ENCODE results near the gene PDGFA. TPM values are rescaled to one million over a fixed set of nuclear protein-coding genes. Genes with fewer than 3 reads are reported as not detected.

PDGFA gene
- total RNA-seq, 4 donors from 2014 or later = 10.8 to 31.7 (median 26.0) TPM

DNA sequence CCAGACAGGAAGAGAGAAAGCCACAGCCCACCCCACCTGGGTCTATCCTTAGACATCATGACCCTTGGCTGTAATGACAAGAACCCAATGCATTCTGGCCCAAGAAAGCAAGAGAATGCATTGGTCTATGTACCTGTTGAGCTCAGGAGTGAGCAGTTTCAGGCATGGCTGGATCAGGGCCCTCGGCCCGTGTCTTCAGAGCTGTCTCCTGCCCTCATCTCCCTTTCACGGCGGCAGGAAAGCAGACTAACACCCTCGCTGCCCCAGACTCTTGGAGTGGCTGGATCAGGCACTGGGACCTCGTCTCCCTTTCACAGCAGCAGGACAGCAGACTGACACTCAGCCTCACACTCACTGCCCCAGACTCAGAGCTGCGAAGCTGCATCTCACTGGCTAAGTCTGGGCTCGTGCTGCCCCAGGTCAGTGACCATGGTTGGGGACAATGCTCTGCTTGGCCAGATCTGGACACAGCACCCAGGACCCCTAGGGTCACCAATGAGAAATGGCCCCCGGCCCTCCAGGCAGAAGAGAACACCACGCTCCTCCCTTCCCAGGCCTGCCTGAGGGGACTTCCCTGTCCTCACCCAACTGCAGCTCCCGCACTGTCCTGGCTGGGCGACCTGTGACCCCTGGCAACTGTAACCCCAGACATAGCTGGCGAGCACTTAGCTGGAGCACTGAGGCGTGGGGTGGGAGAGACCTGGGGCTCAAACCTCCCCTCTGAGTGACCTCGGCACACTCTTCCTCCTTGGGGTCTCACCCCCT is 12.9 kb upstream of the PDGFA start:
- DNase-seq (no peak), ATAC-seq (no peak)
- Histone ChIP-seq H3K27me3 (peaks cover 0 to 6% (median 0%) of the 10 kb centered on the region in 3 donors), H3K4me1 (no peaks in the 10 kb centered on the region), H3K4me3 (no peak overlapping the region), H3K9me3 (no peaks in the 10 kb centered on the region), H3K27ac (no peak overlapping the region), H3K36me3 (no peaks in the 10 kb centered on the region)
- intact Hi-C loops (cut with DNase I; ENCODE audit: low total_unique reads) (no loop called here), in situ Hi-C loops (cut with MboI; ENCODE audit: low sequenced_read_pairs in 4 of 4) (no loop called here)
- no peak for TF ChIP-seq POLR2A (IDR thresholded peaks at IDR 0.05)
- TF ChIP-seq CTCF (IDR thresholded peaks at IDR 0.05 in 4 of 5, conservative IDR thresholded peaks at IDR 0.05 in 1 of 5) = no peak

GRCh38 chr7:531777-532176 is 12.1 kb upstream of the PDGFA start:
- in situ Hi-C loops (cut with MboI; ENCODE audit: low sequenced_read_pairs in 4 of 4) (no loop called here), intact Hi-C loops (cut with DNase I; ENCODE audit: low total_unique reads) (no loop called here)
- no peaks in the 10 kb centered on the region for H3K4me1 ChIP-seq
- ATAC-seq (no peak), DNase-seq (no peak)
- H3K4me3 ChIP-seq = no peak overlapping the region
- H3K36me3 ChIP-seq = no peaks in the 10 kb centered on the region
- H3K9me3 ChIP-seq = no peaks in the 10 kb centered on the region
- no peak for TF ChIP-seq CTCF (IDR thresholded peaks at IDR 0.05 in 4 of 5, conservative IDR thresholded peaks at IDR 0.05 in 1 of 5)
- TF ChIP-seq POLR2A (IDR thresholded peaks at IDR 0.05) = no peak
- peaks cover 0 to 6% (median 0%) of the 10 kb centered on the region in 3 donors for H3K27me3 ChIP-seq
- H3K27ac ChIP-seq = no peak overlapping the region

DNA sequence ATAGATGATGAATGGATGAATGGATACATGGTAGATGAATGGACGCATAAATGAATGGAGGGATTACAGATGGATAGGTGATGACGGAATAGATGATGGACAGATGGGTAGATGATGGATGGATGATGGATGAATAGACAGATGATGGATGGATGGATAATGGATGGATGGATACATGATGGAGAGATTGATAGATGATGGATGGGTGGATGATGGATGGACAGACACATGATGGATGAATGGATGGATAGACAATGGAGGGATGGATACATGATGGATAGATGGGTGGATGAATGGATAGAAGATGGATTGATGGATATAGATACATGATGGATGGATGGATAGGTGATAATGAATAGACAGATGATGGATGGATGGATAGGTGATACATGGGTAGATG is 8.8 kb upstream of the PDGFA start:
- no peak overlapping the region for H3K4me3 ChIP-seq
- peaks cover 0 to 6% (median 0%) of the 10 kb centered on the region in 3 donors for H3K27me3 ChIP-seq
- intact Hi-C loops (cut with DNase I; ENCODE audit: low total_unique reads) (no loop called here), in situ Hi-C loops (cut with MboI; ENCODE audit: low sequenced_read_pairs in 4 of 4) (no loop called here)
- TF ChIP-seq CTCF (IDR thresholded peaks at IDR 0.05 in 4 of 5, conservative IDR thresholded peaks at IDR 0.05 in 1 of 5) (no peak), POLR2A (IDR thresholded peaks at IDR 0.05) (no peak)
- H3K9me3 ChIP-seq = no peaks in the 10 kb centered on the region
- DNase-seq = no peak
- no peak overlapping the region for H3K27ac ChIP-seq
- H3K36me3 ChIP-seq = no peaks in the 10 kb centered on the region
- ATAC-seq = no peak
- H3K4me1 ChIP-seq = no peaks in the 10 kb centered on the region

- H3K36me3 ChIP-seq = no peaks in the 10 kb centered on the region
- TF ChIP-seq CTCF (IDR thresholded peaks at IDR 0.05 in 4 of 5, conservative IDR thresholded peaks at IDR 0.05 in 1 of 5) (no peak), POLR2A (IDR thresholded peaks at IDR 0.05) (no peak)
- no peak overlapping the region for H3K27ac ChIP-seq
- no peak for ATAC-seq
- H3K4me1 ChIP-seq = no peaks in the 10 kb centered on the region
- intact Hi-C loops (cut with DNase I; ENCODE audit: low total_unique reads) = no loop called here
- in situ Hi-C loops (cut with MboI; ENCODE audit: low sequenced_read_pairs in 4 of 4) = no loop called here
- no peaks in the 10 kb centered on the region for H3K9me3 ChIP-seq
- H3K4me3 ChIP-seq = no peak overlapping the region
- DNase-seq = no peak
- H3K27me3 ChIP-seq = peaks cover 0 to 6% (median 0%) of the 10 kb centered on the region in 3 donors
Observed at GRCh38 chr7:527723-528122, 8.1 kb upstream of the PDGFA start.
